ENCODE measurements around the gene VAMP2. TPM values are rescaled to one million over a fixed set of nuclear protein-coding genes. Genes with fewer than 3 reads are reported as not detected.

VAMP2 gene
- total and polyA plus RNA-seq, 2 of the 4 experiments (the other 2 are of a cell fraction), result 2.3 to 33.3 TPM

GRCh38 chr17:8163978-8164814 lies 1.4 kb upstream of the VAMP2 start (continued):
- no peak for TF ChIP-seq ELK1 (IDR thresholded peaks at IDR 0.05; ENCODE audit: borderline replicate concordance, low read depth, low read length)
- no peak for TF ChIP-seq RFX5 (IDR thresholded peaks at IDR 0.05; ENCODE audit: low read depth, low read length)
